ENCODE data around the gene EPB41L1. TPM values are rescaled to one million over a fixed set of nuclear protein-coding genes. Genes with fewer than 3 reads are reported as not detected.

The EPB41L1 gene
- total RNA-seq, 2 experiments from 2014 or later: 1.0 to 2.2 TPM

DNA sequence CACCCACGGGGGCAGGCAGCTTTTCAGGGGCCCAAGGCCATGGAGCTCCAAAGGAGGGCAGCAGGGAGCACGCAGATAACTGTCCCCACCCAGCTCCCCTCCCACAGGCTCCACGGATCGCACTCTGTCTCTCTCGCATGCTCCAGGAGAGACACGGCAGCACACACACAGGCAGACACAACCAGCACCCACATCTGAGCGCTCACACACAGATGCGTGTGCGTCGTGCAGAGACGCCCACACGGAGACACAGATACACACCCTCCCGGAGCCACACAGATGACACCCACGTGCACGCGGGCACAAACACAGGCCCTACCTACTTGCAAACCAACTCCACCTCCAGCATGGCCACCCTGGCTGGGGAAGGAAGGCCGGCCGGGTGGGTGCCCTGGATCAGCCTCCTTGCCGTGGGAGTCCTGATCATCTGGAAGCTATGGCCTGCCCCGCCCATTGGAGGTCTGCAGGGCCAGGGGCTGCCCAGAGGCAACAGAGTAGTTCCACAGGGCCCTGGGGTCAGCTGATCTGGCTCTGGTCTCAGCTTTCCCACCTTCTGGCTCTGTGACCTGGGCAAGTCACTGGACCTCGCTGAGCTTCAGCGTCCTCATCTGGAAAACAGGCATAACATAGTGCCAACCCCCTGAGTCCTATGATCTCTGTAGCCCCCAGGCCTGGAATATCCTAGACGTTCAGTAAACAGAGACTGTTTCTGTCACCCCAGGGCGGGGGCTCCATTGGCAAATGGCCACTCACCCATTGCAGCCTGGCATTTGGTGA is 113.3 kb downstream of the EPB41L1 start:
- TF ChIP-seq, protein P1, sequence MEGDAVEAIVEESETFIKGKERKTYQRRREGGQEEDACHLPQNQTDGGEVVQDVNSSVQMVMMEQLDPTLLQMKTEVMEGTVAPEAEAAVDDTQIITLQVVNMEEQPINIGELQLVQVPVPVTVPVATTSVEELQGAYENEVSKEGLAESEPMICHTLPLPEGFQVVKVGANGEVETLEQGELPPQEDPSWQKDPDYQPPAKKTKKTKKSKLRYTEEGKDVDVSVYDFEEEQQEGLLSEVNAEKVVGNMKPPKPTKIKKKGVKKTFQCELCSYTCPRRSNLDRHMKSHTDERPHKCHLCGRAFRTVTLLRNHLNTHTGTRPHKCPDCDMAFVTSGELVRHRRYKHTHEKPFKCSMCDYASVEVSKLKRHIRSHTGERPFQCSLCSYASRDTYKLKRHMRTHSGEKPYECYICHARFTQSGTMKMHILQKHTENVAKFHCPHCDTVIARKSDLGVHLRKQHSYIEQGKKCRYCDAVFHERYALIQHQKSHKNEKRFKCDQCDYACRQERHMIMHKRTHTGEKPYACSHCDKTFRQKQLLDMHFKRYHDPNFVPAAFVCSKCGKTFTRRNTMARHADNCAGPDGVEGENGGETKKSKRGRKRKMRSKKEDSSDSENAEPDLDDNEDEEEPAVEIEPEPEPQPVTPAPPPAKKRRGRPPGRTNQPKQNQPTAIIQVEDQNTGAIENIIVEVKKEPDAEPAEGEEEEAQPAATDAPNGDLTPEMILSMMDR (IDR thresholded peaks at IDR 0.05): no peak
- ATAC-seq: no peak
- Mint-ChIP-seq H3K27me3 (no peaks in the 10 kb centered on the region), H3K4me1 (ENCODE audit: low read depth) (no peaks in the 10 kb centered on the region), H3K4me3 (no peak overlapping the region), H3K27ac (no peak overlapping the region), H3K36me3 (ENCODE audit: low read depth) (no peaks in the 10 kb centered on the region), H3K9me3 (no peaks in the 10 kb centered on the region)
- intact Hi-C loops (cut with micrococcal nuclease): no loop called here
- CTCF ChIA-PET: interaction anchor here (1.7 to 1.8 kb wide), 2 partner anchors 131 to 172 kb away, joined by 5 to 9 read pairs; no protein-coding TSS in a partner anchor
- DNase-seq: no peak
- POLR2A ChIA-PET: interaction anchor here (0.6 to 0.9 kb wide), 3 partner anchors 13 to 257 kb away, joined by 3 to 4 read pairs (median 4); no protein-coding TSS in a partner anchor

DNA sequence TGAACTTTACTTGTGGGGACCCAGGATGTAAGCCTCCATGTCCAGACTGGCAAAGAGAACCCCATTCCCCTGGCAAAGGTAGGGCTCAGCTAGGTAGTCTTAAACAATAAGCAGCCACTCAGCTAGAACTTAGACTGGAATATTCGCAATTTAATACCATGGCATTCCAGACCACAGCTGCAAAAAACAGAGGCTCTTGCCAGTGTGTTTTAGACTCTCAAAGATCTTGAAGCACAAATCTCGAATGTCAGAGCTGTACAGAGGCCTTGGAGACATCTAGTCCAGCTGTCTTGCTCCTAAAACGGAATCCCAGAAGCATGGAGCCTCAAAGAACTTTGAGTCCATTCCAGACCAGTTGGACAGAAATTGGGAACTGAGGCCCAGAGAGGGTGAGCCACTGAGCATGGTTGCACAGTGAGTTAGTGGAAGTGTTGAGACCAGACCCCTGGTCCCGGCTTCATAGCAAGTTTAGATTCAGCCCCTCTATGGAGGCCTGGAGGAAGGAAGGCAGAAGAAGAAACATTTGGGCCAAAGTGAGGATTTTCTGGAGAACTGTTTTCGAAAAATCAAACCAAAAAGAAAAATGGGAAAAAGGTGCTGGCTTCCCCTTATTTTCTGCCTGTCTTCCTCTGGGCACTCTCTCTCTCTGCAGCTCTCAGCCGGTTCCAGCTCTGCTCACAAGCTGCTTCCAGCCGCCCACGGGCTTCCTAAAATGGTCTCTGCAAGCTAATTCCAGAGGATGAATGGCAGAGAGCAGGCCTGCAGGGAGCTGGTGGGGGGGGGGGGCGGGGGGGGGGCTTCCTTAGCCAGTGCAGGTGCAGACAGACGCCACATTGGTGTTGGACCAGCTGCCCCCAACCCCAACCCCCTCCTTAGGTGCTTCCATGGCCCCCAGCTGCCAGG is 114.2 kb downstream of the EPB41L1 start:
- TF ChIP-seq, protein P1 (IDR thresholded peaks at IDR 0.05): no peak

DNA sequence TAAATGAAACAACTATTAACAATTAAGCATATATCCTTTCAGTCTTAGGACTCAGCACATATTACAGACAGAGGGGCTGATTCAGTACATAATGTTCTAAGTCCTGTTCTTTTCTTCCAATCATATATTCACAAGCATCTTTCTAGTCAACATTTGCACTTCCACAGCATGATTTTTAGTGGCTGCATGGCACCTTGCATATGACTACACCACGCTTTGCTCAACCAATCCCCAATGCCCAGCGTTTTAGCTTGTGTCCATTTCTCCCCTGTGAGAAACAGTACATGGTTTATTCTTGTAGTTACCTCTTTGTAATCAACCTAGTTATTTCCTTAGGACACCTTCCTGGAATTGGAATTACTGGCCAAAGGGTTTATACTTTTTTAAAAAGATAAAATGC is 115.0 kb downstream of the EPB41L1 start:
- Mint-ChIP-seq H3K4me1 (ENCODE audit: low read depth) (no peaks in the 10 kb centered on the region), H3K36me3 (ENCODE audit: low read depth) (no peaks in the 10 kb centered on the region), H3K9me3 (no peaks in the 10 kb centered on the region), H3K27ac (no peak overlapping the region), H3K4me3 (no peak overlapping the region), H3K27me3 (no peaks in the 10 kb centered on the region)
- ChIA-PET POLR2A (no interaction called here), CTCF (interaction anchor here (1.3 to 1.7 kb wide), 2 partner anchors 70 to 170 kb away, joined by 3 to 9 read pairs; no protein-coding TSS in a partner anchor)
- DNase-seq (no peak), ATAC-seq (no peak)
- intact Hi-C loops (cut with micrococcal nuclease): no loop called here
- TF ChIP-seq, protein P1 (IDR thresholded peaks at IDR 0.05): no peak

More for the DNA sequence above, 114.2 kb downstream of the EPB41L1 start:
- Mint-ChIP-seq H3K36me3 (ENCODE audit: low read depth) (no peaks in the 10 kb centered on the region), H3K27ac (no peak overlapping the region), H3K4me1 (ENCODE audit: low read depth) (no peaks in the 10 kb centered on the region), H3K4me3 (no peak overlapping the region), H3K27me3 (no peaks in the 10 kb centered on the region), H3K9me3 (no peaks in the 10 kb centered on the region)
- DNase-seq: no peak
- CTCF ChIA-PET: interaction anchor here (1.3 to 1.8 kb wide), 3 partner anchors 69 to 171 kb away, joined by 3 to 9 read pairs (median 5); no protein-coding TSS in a partner anchor
- POLR2A ChIA-PET: interaction anchor here (0.9 kb wide), 1 partner anchor 16 kb away, joined by 4 read pairs; no protein-coding TSS in a partner anchor
- intact Hi-C loops (cut with micrococcal nuclease): no loop called here
- ATAC-seq: no peak

DNA sequence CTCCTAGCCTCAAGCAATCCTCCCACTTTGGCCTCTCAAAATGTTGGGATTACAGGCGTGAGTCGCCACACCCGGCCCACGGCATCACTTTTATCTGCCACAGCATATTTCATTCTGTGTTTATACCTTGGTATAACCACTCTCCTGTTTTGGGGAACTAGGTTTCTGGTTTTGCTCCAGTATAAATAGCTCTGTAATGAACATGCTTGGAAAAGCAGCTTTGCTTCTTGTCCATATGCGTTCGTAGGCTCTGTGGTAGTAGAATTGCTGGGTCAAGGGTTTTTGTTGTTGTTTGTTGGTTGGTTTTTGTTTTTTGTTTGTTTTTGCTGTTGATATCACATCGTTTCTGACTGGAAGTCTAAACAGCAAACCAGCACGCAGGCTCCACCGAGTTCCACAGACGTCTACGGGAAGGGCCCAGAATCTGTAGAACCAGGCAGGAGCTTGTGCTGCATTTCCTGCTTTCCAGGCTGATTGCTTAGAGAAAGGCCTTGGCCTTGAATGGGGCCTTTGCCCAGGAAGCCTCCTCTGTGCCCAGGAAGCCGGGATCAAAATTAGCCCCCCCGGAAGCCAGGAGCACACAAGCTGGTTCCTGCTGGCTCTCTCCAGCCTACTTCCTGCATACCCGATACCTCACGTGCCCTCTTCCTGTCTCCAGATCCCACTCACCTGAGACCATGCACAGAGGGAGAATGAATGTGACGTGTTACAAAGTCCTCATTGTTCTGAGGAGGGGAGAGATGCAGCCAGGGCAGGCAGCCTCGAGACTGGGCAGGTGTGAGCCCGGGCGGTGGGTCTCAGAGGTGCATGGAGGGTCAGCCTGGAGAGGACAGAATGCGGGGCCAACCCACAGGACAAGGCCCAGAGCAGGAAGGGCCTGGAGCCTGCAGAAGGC is 116.5 kb downstream of the EPB41L1 start:
- ChIA-PET CTCF (interaction anchor here (2.1 to 4.1 kb wide), 2 partner anchors 129 to 168 kb away, joined by 9 to 22 read pairs; no protein-coding TSS in a partner anchor), POLR2A (interaction anchor here (1.9 kb wide), 1 partner anchor 11 kb away, joined by 4 read pairs; no protein-coding TSS in a partner anchor)
- no peaks in the 10 kb centered on the region for H3K36me3 Mint-ChIP-seq (ENCODE audit: low read depth)
- no peaks in the 10 kb centered on the region for H3K4me1 Mint-ChIP-seq (ENCODE audit: low read depth)
- no peaks in the 10 kb centered on the region for H3K27me3 Mint-ChIP-seq
- TF ChIP-seq, protein P1 (IDR thresholded peaks at IDR 0.05): no peak
- no peak overlapping the region for H3K4me3 Mint-ChIP-seq
- DNase-seq (no peak), ATAC-seq (no peak)
- H3K27ac Mint-ChIP-seq: no peak overlapping the region
- H3K9me3 Mint-ChIP-seq: no peaks in the 10 kb centered on the region
- intact Hi-C loops (cut with micrococcal nuclease): loop anchor here (10.0 kb wide), 1 partner anchor 164 kb away; no protein-coding TSS in a partner anchor
